HL-60 (cell line): Measurements from ENCODE around the gene SUPT3H.

Source experiments
- DNase-seq, 2 experiments: peaks; one replicate each; pipeline ENCODE4 v3.0.0-alpha.2; 2010 to 2020; ENCODE audit warnings: low read depth in 1 of 2, low spot score in 1 of 2
- H3K27ac ChIP-seq: fragments of 250-450 bp; sonication (Bioruptor Pico); replicated peaks from 2 replicates; pipeline ENCODE4 v1.5.1; 2020; ENCODE audit warnings: mild to moderate bottlenecking, moderate library complexity
- H3K27me3 ChIP-seq: fragments of 250-450 bp; sonication (Bioruptor Pico); 2 replicates; pipeline ENCODE4 v1.5.1; 2021; ENCODE audit warnings: mild to moderate bottlenecking, moderate library complexity; ENCODE audit not compliant: insufficient read depth, poor library complexity, severe bottlenecking
- H3K4me3 ChIP-seq: replicated peaks from 2 replicates; pipeline ENCODE4 v1.5.1; 2011; ENCODE audit warnings: mild to moderate bottlenecking, control low read depth, low read length; ENCODE audit not compliant: insufficient read depth
- GABPA ChIP-seq: IDR thresholded peaks from 2 replicates; pipeline ENCODE4 v1.6.1; 2012; ENCODE audit warnings: low read depth
- POLR2AphosphoS5 ChIP-seq: IDR thresholded peaks from 2 replicates; pipeline ENCODE4 v1.6.1; 2012; ENCODE audit warnings: low read depth
- REST ChIP-seq: IDR thresholded peaks from 2 replicates; pipeline ENCODE4 v1.6.1; 2012; ENCODE audit warnings: low read depth; ENCODE audit not compliant: insufficient replicate concordance
- SPI1 ChIP-seq: IDR thresholded peaks from 2 replicates; pipeline ENCODE4 v1.6.1; 2012; ENCODE audit warnings: low read depth, mild to moderate bottlenecking, borderline replicate concordance
- long read RNA-seq: library from polyadenylated mRNA; unstranded; transcript quantifications from one replicate; pipeline ENCODE4 v2.0.0, GENCODE V29; 2020
- TF ChIP-seq, protein P1 (sequence below): IDR thresholded peaks from one replicate; pipeline ENCODE4 v1.5.1; 2011; ENCODE audit warnings: low read length, control low read depth, inconsistent platforms; ENCODE audit not compliant: insufficient read depth

SUPT3H gene
- long read RNA-seq, partial matches to known transcripts: 5 of 9 reads
- long read RNA-seq, other reads (novel, unspliced or antisense): 4 of 9 reads

GRCh38 chr6:45377554-45378333 lies at the start of gene SUPT3H:
TSS of gene SUPT3H (minus strand) at chr6:45377934.
- H3K4me3 ChIP-seq: peak within 1 kb of the TSS; percentile 72
- peak; percentile 88 to 89 for DNase-seq
- H3K27ac ChIP-seq: peak within 1 kb of the TSS; percentile 97
- peak; percentile 74 for TF ChIP-seq REST
- peak; percentile 97 for TF ChIP-seq POLR2AphosphoS5
- TF ChIP-seq, protein P1, sequence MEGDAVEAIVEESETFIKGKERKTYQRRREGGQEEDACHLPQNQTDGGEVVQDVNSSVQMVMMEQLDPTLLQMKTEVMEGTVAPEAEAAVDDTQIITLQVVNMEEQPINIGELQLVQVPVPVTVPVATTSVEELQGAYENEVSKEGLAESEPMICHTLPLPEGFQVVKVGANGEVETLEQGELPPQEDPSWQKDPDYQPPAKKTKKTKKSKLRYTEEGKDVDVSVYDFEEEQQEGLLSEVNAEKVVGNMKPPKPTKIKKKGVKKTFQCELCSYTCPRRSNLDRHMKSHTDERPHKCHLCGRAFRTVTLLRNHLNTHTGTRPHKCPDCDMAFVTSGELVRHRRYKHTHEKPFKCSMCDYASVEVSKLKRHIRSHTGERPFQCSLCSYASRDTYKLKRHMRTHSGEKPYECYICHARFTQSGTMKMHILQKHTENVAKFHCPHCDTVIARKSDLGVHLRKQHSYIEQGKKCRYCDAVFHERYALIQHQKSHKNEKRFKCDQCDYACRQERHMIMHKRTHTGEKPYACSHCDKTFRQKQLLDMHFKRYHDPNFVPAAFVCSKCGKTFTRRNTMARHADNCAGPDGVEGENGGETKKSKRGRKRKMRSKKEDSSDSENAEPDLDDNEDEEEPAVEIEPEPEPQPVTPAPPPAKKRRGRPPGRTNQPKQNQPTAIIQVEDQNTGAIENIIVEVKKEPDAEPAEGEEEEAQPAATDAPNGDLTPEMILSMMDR: no peak
- TF ChIP-seq GABPA: peak; percentile 61
- TF ChIP-seq SPI1: no peak
- no peaks in the 10 kb centered on the region for H3K27me3 ChIP-seq

- H3K27me3 ChIP-seq: no peaks in the 10 kb centered on the region
Observed at GRCh38 chr6:45426251-45426650, 48.5 kb upstream of the SUPT3H start.

GRCh38 chr6:45424451-45424861 lies 46.7 kb upstream of the SUPT3H start:
- Histone ChIP-seq H3K27me3 (no peaks in the 10 kb centered on the region), H3K27ac (peak overlapping the region; percentile 96), H3K4me3 (peak overlapping the region; percentile 89)
- TF ChIP-seq SPI1: 0 out of 2 replicates have a peak, but pooled peaks have one; percentile 11
- TF ChIP-seq, protein P1: no peak
- DNase-seq: peak in 1 of 2 experiments; percentile 47

More at GRCh38 chr6:45426251-45426650, 48.5 kb upstream of the SUPT3H start:
- Histone ChIP-seq H3K4me3 (no peak overlapping the region), H3K27ac (peak overlapping the region; percentile 96)
- no peak for TF ChIP-seq POLR2AphosphoS5
- no peak for DNase-seq

- H3K27me3 ChIP-seq: no peaks in the 10 kb centered on the region
- TF ChIP-seq POLR2AphosphoS5: peak; percentile 82
- TF ChIP-seq GABPA: no peak
- no peak for TF ChIP-seq SPI1
- TF ChIP-seq, protein P1: no peak
- TF ChIP-seq REST: no peak
- peak overlapping the region; percentile 89 for H3K4me3 ChIP-seq
- peak in 1 of 2 experiments; percentile 60 for DNase-seq
- peak overlapping the region; percentile 96 for H3K27ac ChIP-seq
Observed at GRCh38 chr6:45423824-45424450, 46.2 kb upstream of the SUPT3H start.
